ENCODE results near the gene LGR6. TPM values are rescaled to one million over a fixed set of nuclear protein-coding genes. Genes with fewer than 3 reads are reported as not detected.

Gene LGR6
- total RNA-seq, 2 experiments from 2014 or later: 0.09 to 0.14 TPM

DNA sequence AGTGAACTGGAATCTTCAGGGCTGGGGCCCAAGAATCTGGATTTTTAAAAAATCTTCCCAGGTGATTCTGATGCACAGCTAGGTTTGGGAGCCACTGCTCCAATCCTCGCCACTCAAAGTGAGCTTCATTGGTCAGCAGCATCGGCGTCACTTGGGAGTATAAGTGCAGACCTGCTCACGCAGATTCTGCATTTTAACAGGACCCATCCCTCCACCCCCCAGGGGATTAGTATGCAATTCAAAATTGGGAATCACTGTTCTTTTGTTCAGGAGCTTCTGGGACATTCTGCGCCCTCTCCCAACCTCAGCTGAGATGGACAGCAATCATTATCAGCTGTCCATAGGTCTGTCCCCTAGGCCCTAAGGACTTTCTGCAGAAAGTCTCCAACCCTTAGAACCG lies 53.5 kb downstream of the LGR6 start:
- no peak for ATAC-seq
- no peaks in the 10 kb centered on the region for H3K36me3 Mint-ChIP-seq (ENCODE audit: low read depth)
- H3K9me3 Mint-ChIP-seq (ENCODE audit: low read depth): no peaks in the 10 kb centered on the region
- no peak for DNase-seq
- H3K27ac Mint-ChIP-seq: no peak overlapping the region
- intact Hi-C loops (cut with DNase I, micrococcal nuclease): no loop called here
- H3K4me3 Mint-ChIP-seq: no peak overlapping the region
- POLR2A ChIA-PET: no interaction called here
- CTCF ChIA-PET: interaction anchor here (1.2 to 2.5 kb wide), 2 partner anchors 10 to 69 kb away, joined by 3 to 11 read pairs; no protein-coding TSS in a partner anchor
- H3K4me1 Mint-ChIP-seq: no peaks in the 10 kb centered on the region
- H3K27me3 Mint-ChIP-seq: peaks cover 9% of the 10 kb centered on the region

DNA sequence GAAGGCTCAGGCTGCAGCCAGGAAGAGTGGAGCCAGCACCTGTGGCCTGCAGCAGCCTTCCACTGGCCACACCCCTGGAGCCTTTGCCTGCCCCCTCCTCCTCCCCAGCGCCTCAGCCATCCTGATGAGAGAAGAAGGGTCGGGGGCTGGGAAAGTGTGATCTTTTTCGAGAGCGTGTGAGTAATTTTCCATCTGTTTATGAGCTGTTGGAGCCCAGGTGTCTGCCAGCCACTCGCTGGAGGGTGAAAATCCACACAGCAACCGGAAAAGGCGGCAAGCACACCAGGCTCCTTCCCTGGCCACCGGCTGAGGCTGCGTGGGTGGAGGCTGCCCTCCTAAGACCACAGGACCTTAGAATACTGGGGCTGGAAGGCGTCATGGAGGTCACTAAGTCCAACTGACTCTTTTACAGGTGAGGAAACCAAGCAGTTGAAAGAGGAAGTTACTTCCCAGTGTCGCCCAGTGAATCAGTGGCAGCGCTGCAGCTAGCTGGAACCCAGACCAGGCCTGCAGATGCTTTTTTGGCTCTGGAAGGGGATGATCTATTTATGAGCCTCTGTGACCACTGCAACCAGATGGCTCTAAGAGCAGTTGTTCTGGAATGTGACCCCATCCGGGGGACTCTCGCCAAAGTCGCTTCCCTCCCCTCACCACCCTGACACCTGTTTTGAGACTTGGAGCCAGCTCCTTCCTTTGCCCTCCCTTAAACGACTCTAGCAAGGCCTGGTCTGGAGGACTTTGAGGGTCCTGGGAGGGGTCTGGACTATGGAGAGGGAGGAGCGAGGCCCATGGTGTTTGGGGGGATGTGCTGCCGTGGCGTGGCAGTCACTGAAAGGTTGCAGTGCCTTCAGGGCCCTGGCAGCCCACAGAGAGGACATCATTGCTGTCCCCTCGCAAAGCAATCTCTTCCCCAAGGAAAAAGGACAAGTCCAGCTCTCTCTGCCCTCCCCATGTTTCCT lies 54.5 kb downstream of the LGR6 start:
- H3K4me1 Mint-ChIP-seq: no peaks in the 10 kb centered on the region
- H3K36me3 Mint-ChIP-seq (ENCODE audit: low read depth): no peaks in the 10 kb centered on the region
- intact Hi-C loops (cut with DNase I, micrococcal nuclease): no loop called here
- no peak overlapping the region for H3K4me3 Mint-ChIP-seq
- H3K9me3 Mint-ChIP-seq (ENCODE audit: low read depth): no peaks in the 10 kb centered on the region
- no peak for ATAC-seq
- POLR2A ChIA-PET: no interaction called here
- CTCF ChIA-PET: interaction anchor here (1.2 to 2.5 kb wide), 2 partner anchors 11 to 68 kb away, joined by 3 to 11 read pairs; no protein-coding TSS in a partner anchor
- H3K27me3 Mint-ChIP-seq: peaks cover 10% of the 10 kb centered on the region
- DNase-seq: no peak
- H3K27ac Mint-ChIP-seq: no peak overlapping the region

GRCh38 chr1:202248861-202249260 lies 55.3 kb downstream of the LGR6 start:
- DNase-seq (no peak), ATAC-seq (no peak)
- no peak overlapping the region for H3K4me3 Mint-ChIP-seq
- POLR2A ChIA-PET: no interaction called here
- intact Hi-C loops (cut with DNase I, micrococcal nuclease): no loop called here
- CTCF ChIA-PET: interaction anchor here (1.0 to 2.5 kb wide), 2 partner anchors 12 to 60 kb away, joined by 3 to 11 read pairs; no protein-coding TSS in a partner anchor
- H3K27ac Mint-ChIP-seq: no peak overlapping the region
- no peaks in the 10 kb centered on the region for H3K9me3 Mint-ChIP-seq (ENCODE audit: low read depth)
- no peaks in the 10 kb centered on the region for H3K4me1 Mint-ChIP-seq
- H3K27me3 Mint-ChIP-seq: peaks cover 10% of the 10 kb centered on the region
- no peaks in the 10 kb centered on the region for H3K36me3 Mint-ChIP-seq (ENCODE audit: low read depth)

DNA sequence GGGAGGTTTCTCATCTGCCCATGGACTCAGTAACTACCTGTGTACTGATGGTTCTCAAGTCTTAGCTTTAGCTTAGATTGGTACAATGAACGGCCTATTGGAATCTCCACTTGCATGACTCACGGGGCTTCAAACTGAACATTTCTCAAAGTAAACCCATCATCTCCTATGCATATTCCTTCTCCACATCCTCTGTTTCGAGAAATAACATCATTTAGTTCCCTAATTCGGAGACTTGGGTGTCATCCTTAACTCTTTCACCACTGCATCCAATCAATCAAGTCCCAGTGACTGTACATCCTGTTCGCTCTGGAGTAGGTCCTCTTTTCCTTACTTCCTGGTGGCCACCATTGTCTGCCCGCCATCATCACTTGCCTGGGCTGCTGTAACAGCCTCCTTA lies 55.8 kb downstream of the LGR6 start:
- DNase-seq: no peak
- no peaks in the 10 kb centered on the region for H3K9me3 Mint-ChIP-seq (ENCODE audit: low read depth)
- CTCF ChIA-PET: interaction anchor here (1.0 kb wide), 1 partner anchor 60 kb away, joined by 3 read pairs; no protein-coding TSS in a partner anchor
- peaks cover 11% of the 10 kb centered on the region for H3K27me3 Mint-ChIP-seq
- no peak overlapping the region for H3K27ac Mint-ChIP-seq
- intact Hi-C loops (cut with DNase I, micrococcal nuclease): no loop called here
- H3K4me1 Mint-ChIP-seq: no peaks in the 10 kb centered on the region
- POLR2A ChIA-PET: no interaction called here
- no peak overlapping the region for H3K4me3 Mint-ChIP-seq
- H3K36me3 Mint-ChIP-seq (ENCODE audit: low read depth): no peaks in the 10 kb centered on the region
- ATAC-seq: no peak

DNA sequence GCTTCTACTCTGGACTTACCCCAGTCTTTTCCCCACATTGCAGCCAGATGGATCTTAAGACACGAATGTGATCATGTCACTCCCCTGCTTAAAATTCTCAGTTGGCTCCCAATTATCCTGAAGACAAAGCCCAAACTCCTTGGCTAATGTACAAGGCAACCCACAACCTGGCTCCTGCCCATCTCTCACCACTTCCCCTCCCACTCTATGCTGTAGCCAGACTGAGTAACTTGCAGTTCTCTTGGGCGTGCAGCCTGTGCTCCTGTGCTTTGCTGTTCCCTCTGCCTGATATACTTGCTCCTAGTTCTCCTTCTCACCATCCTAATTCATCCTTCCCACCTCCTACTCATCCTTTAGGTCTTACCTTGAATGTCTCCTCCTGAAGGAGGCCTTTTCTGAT lies 56.2 kb downstream of the LGR6 start:
- Mint-ChIP-seq H3K4me1 (no peaks in the 10 kb centered on the region), H3K4me3 (no peak overlapping the region), H3K27ac (no peak overlapping the region), H3K36me3 (ENCODE audit: low read depth) (no peaks in the 10 kb centered on the region), H3K27me3 (peaks cover 12% of the 10 kb centered on the region), H3K9me3 (ENCODE audit: low read depth) (no peaks in the 10 kb centered on the region)
- no peak for DNase-seq
- no peak for ATAC-seq
- intact Hi-C loops (cut with DNase I, micrococcal nuclease): no loop called here
- ChIA-PET CTCF (interaction anchor here (1.0 kb wide), 1 partner anchor 61 kb away, joined by 3 read pairs; no protein-coding TSS in a partner anchor), POLR2A (no interaction called here)

GRCh38 chr1:202250982-202251381 lies 57.4 kb downstream of the LGR6 start:
- Mint-ChIP-seq H3K4me1 (no peaks in the 10 kb centered on the region), H3K4me3 (no peak overlapping the region), H3K27ac (no peak overlapping the region), H3K27me3 (peaks cover 14% of the 10 kb centered on the region), H3K9me3 (ENCODE audit: low read depth) (no peaks in the 10 kb centered on the region), H3K36me3 (ENCODE audit: low read depth) (no peaks in the 10 kb centered on the region)
- intact Hi-C loops (cut with DNase I, micrococcal nuclease): no loop called here
- ChIA-PET CTCF (no interaction called here), POLR2A (no interaction called here)
- DNase-seq: no peak
- ATAC-seq: no peak

DNA sequence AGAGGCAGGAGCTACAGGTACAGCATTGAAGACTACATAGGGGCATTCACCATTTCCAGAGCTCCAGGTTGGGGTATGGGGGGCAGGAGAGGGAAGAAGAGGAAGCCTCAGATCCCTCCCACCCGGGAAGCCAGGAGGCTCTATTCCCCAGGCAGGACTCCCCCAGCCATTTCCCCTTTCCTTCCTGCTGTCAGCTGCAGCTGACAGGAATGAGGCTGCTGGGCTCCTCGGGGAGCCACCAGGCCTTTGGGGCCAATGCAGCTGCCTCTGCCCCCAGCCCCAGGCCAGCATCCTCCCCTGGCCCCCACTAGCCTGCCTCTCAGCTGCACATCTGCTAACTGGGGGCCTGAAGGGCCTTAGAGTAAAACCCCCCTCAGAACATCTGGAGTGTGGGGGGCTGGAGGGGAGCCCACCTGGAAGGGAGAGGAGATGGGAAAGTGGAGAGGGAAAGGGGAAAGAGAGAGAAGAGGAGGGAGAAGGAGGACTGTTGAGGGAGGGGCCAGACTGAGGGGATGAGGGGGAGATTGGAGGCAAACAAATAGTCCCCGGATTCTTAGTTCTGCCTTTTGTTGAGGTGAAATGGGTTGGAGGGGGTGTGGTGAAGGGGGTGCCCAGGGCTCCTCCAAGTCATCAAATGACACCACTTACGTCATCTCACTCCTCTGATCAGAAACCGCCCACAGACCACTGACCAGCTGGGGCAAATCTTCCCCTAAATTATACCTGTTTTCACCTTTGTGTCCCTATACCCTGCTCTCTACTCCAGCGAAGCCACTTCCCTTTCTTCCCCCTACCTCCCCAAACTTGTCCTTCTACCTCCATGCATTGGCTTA lies 58.0 kb downstream of the LGR6 start:
- no peaks in the 10 kb centered on the region for H3K4me1 Mint-ChIP-seq
- no peaks in the 10 kb centered on the region for H3K9me3 Mint-ChIP-seq (ENCODE audit: low read depth)
- H3K27ac Mint-ChIP-seq: no peak overlapping the region
- ChIA-PET POLR2A (no interaction called here), CTCF (interaction anchor here (0.7 kb wide), 1 partner anchor 827 kb away, joined by 3 read pairs; no protein-coding TSS in a partner anchor)
- no peaks in the 10 kb centered on the region for H3K36me3 Mint-ChIP-seq (ENCODE audit: low read depth)
- peaks cover 14% of the 10 kb centered on the region for H3K27me3 Mint-ChIP-seq
- ATAC-seq (no peak), DNase-seq (no peak)
- intact Hi-C loops (cut with DNase I, micrococcal nuclease): no loop called here
- H3K4me3 Mint-ChIP-seq: no peak overlapping the region

- DNase-seq: no peak
- ChIA-PET POLR2A (no interaction called here), CTCF (no interaction called here)
- H3K36me3 Mint-ChIP-seq (ENCODE audit: low read depth): no peaks in the 10 kb centered on the region
- ATAC-seq: no peak
- no peak overlapping the region for H3K4me3 Mint-ChIP-seq
- no peak overlapping the region for H3K27ac Mint-ChIP-seq
- H3K27me3 Mint-ChIP-seq: peaks cover 16% of the 10 kb centered on the region
- no peaks in the 10 kb centered on the region for H3K9me3 Mint-ChIP-seq (ENCODE audit: low read depth)
- H3K4me1 Mint-ChIP-seq: peaks cover 2% of the 10 kb centered on the region
- intact Hi-C loops (cut with DNase I, micrococcal nuclease): no loop called here
Observed at GRCh38 chr1:202252271-202252670, 58.7 kb downstream of the LGR6 start.

DNA sequence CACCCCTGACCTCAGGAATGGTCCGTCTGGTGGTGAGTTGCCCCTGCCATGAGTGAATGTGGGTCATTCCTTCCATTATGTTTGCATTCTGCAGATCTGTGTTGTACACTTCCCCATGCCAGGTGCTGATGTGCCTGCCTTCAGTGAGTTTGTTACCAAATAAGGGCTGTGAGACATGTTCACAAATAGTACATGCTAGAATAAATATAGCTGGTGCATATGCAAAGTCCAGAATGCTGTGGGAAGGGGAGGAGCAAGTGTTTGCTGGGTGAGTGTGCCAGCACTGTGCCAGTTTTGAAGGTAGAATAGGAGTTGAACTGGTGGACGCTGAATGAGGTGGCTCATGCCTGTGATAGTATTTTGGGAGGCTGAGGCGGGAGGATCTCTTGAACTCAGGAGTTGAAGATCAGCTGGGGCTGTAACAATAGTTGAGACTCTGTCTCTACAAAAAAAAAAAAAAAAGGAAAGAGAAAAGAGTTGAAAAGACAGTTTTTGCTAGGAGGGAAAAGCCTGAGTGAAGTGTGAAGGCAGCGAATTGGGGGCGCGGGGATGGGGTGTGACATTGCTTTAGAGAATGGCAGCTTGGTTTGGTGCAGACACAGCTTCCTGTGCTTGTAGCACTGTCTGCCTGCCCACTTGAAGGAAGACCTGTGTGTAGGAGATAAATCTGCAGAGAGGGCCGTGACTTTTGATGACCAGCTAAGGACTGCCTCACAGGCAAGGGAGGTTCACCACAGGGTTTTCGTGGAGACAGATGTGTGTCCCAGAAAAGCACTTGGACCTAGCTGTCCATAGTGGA lies 61.1 kb downstream of the LGR6 start:
- ChIA-PET CTCF (interaction anchor here (0.6 to 0.9 kb wide), 2 partner anchors 307 to 317 kb away, joined by 3 to 5 read pairs; no protein-coding TSS in a partner anchor), POLR2A (no interaction called here)
- Mint-ChIP-seq H3K4me3 (no peak overlapping the region), H3K27ac (no peak overlapping the region), H3K9me3 (ENCODE audit: low read depth) (no peaks in the 10 kb centered on the region), H3K27me3 (peaks cover 16% of the 10 kb centered on the region), H3K4me1 (peaks cover 2% of the 10 kb centered on the region), H3K36me3 (ENCODE audit: low read depth) (no peaks in the 10 kb centered on the region)
- DNase-seq (no peak), ATAC-seq (no peak)
- intact Hi-C loops (cut with DNase I, micrococcal nuclease): no loop called here

DNA sequence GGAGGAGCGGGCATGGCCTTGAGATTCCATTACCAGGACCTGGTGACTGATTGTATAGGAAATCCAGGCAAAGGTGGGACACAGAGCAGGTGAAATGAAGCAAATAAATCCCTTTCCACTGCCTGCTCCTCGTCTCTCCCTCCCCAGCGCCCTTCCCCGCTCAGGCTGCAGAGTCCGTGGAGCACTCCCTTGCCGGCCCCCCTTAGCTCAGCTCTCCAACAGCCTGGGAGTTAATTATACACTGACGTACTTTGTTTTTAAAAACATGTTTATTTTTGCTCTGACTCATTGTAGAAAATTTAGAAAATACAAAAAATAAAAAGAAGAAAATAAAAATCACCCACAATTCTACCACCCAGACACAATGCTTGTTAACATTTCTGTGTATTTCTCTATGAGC lies 61.7 kb downstream of the LGR6 start:
- POLR2A ChIA-PET: no interaction called here
- CTCF ChIA-PET: interaction anchor here (0.6 kb wide), 1 partner anchor 306 kb away, joined by 5 read pairs; no protein-coding TSS in a partner anchor
- Mint-ChIP-seq H3K27ac (no peak overlapping the region), H3K4me3 (no peak overlapping the region), H3K27me3 (peaks cover 12% of the 10 kb centered on the region), H3K4me1 (peaks cover 2% of the 10 kb centered on the region), H3K36me3 (ENCODE audit: low read depth) (no peaks in the 10 kb centered on the region), H3K9me3 (ENCODE audit: low read depth) (no peaks in the 10 kb centered on the region)
- intact Hi-C loops (cut with DNase I, micrococcal nuclease): no loop called here
- ATAC-seq (no peak), DNase-seq (no peak)

GRCh38 chr1:202259705-202260104 lies 66.1 kb downstream of the LGR6 start:
- ChIA-PET POLR2A (no interaction called here), CTCF (no interaction called here)
- no peak for ATAC-seq
- Mint-ChIP-seq H3K36me3 (ENCODE audit: low read depth) (no peaks in the 10 kb centered on the region), H3K27ac (no peak overlapping the region), H3K9me3 (ENCODE audit: low read depth) (peaks cover 4% of the 10 kb centered on the region), H3K4me1 (peaks cover 2% of the 10 kb centered on the region), H3K27me3 (peaks cover 23% of the 10 kb centered on the region), H3K4me3 (no peak overlapping the region)
- intact Hi-C loops (cut with DNase I, micrococcal nuclease): no loop called here
- DNase-seq: no peak
